Suprapubic skin (tissue), 3 donors: ENCODE data around the gene AUTS2.

ENCODE experiments used
- POLR2A ChIP-seq, 2 donors: fragments of 450-650 bp; IDR thresholded peaks; one replicate each; pipeline ENCODE4 v1.6.1; 2017; ENCODE audit warnings: antibody characterized with exemption in 2 of 2, mild to moderate bottlenecking in 2 of 2, moderate library complexity in 2 of 2
- TF ChIP-seq, protein P1 (sequence below), 2 donors: fragments of 200-600 bp in 1 of 2; fragments of 450-650 bp in 1 of 2; sonication (generic) in 1 of 2; IDR thresholded peaks; one replicate each; pipeline ENCODE4 v1.5.1; 2016 to 2019; ENCODE audit warnings: antibody characterized with exemption in 2 of 2, mild to moderate bottlenecking in 1 of 2, moderate library complexity in 1 of 2

GRCh38 chr7:69656077-69656476 is 57.8 kb downstream of the AUTS2 start:
- TF ChIP-seq, protein P1, sequence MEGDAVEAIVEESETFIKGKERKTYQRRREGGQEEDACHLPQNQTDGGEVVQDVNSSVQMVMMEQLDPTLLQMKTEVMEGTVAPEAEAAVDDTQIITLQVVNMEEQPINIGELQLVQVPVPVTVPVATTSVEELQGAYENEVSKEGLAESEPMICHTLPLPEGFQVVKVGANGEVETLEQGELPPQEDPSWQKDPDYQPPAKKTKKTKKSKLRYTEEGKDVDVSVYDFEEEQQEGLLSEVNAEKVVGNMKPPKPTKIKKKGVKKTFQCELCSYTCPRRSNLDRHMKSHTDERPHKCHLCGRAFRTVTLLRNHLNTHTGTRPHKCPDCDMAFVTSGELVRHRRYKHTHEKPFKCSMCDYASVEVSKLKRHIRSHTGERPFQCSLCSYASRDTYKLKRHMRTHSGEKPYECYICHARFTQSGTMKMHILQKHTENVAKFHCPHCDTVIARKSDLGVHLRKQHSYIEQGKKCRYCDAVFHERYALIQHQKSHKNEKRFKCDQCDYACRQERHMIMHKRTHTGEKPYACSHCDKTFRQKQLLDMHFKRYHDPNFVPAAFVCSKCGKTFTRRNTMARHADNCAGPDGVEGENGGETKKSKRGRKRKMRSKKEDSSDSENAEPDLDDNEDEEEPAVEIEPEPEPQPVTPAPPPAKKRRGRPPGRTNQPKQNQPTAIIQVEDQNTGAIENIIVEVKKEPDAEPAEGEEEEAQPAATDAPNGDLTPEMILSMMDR (IDR thresholded peaks at IDR 0.05) = no peak
- no peak for TF ChIP-seq POLR2A (IDR thresholded peaks at IDR 0.05)
